Stromal cell of bone marrow (primary cell): ENCODE data around the gene ZCWPW1.
A peak's percentile ranks its signal among the peaks of the same experiment; 100 is the strongest.

ENCODE experiments used
- DNase-seq: peaks from one replicate; pipeline ENCODE4 v3.0.0-alpha.2; 2012; ENCODE audit warnings: low read depth

ZCWPW1 gene

DNA sequence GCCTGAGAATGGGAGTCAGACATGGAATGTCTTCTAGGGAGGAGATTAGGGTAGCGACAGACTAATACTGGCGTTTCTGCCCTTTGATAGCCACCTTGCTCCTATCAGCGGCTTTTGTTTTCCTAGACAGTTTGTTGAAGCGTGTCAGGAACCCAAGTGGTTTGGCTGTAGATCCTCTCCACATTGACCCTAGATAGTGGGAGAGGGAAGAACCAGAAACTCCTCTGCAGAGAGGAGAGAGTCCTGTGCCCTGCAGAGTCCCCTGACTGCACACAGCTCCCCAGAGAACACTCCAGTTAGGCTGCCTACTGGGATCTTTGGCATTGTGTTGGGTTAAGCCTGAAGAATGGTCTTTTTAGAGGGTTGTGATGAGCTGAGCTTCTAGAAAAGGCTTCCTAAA is 3.5 kb upstream of the ZCWPW1 start:
- no peak for DNase-seq

DNA sequence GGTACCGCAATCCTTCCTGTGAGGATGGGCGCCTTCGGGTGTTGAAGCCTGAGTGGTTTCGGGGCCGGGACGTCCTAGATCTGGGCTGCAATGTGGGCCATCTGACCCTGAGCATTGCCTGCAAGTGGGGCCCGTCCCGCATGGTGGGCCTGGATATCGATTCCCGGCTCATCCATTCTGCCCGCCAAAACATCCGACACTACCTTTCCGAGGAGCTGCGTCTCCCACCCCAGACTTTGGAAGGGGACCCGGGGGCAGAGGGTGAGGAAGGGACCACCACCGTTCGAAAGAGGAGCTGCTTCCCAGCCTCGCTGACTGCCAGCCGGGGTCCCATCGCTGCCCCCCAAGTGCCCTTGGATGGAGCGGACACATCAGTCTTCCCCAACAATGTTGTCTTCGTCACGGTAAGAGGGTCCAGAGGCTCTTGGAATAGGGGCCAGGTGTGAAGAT is 2.8 kb upstream of the ZCWPW1 start:
- no peak for DNase-seq

DNA sequence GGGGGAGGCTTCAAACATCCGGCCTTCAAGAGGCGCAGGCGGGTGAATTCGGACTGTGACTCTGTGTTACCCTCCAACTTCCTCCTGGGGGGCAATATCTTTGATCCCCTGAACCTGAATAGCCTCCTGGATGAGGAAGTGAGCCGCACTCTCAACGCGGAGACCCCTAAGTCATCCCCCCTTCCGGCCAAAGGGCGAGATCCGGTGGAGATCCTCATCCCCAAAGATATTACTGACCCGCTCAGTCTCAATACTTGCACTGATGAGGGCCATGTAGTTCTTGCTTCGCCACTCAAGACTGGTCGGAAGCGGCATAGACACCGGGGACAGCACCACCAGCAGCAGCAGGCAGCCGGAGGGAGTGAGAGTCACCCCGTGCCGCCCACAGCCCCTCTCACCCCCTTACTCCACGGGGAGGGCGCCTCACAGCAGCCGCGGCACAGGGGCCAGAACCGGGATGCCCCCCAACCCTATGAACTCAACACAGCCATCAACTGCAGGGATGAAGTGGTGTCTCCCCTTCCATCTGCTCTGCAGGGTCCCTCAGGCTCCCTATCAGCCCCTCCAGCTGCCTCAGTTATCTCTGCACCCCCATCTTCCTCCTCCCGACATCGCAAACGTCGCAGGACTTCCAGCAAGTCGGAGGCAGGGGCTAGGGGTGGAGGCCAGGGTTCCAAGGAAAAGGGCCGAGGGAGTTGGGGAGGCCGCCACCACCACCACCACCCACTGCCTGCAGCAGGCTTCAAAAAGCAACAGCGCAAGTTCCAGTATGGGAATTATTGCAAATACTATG is 2.2 kb upstream of the ZCWPW1 start:
- no peak for DNase-seq

GRCh38 chr7:100429637-100430492 is 1.4 kb upstream of the ZCWPW1 start, which contains the start of gene MEPCE:
MEPCE (plus strand) TSS chr7:100429831; CDS start chr7:100430019, 188 bp downstream.
- DNase-seq: peak; percentile 92

- peak; percentile 98 for DNase-seq
Observed at GRCh38 chr7:100428967-100429636, 599 bp upstream of the ZCWPW1 start.

DNA sequence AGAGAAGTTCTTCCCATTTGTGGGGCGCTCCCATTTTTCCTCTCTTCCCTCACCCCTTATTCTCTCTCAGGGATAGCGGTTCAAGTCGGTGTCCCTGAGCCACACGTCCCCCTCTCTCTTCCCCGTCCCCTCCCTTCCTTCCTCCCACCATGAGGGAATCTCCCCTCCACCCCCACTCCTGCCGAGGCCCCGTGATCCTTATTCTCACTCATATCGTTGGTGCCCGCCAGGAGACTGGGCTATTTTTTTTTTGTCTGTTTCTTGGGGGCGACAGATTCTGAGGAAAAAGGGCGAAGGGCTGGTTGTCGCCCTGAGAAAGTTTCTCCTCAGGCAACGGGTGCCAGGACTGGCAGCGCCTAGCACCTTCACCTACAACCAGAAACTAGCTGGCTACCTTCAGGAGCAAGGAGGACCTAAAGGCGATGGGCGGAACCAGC is 723 bp downstream of the ZCWPW1 start:
- DNase-seq: no peak

GRCh38 chr7:100426516-100426915 is 2.0 kb downstream of the ZCWPW1 start:
- no peak for DNase-seq

GRCh38 chr7:100425347-100425746 is 3.2 kb downstream of the ZCWPW1 start:
- DNase-seq: no peak

GRCh38 chr7:100423315-100423714 is 5.2 kb downstream of the ZCWPW1 start:
- no peak for DNase-seq

GRCh38 chr7:100419660-100420226 is 8.8 kb downstream of the ZCWPW1 start:
- no peak for DNase-seq

GRCh38 chr7:100418930-100419659 is 9.4 kb downstream of the ZCWPW1 start:
- no peak for DNase-seq

DNA sequence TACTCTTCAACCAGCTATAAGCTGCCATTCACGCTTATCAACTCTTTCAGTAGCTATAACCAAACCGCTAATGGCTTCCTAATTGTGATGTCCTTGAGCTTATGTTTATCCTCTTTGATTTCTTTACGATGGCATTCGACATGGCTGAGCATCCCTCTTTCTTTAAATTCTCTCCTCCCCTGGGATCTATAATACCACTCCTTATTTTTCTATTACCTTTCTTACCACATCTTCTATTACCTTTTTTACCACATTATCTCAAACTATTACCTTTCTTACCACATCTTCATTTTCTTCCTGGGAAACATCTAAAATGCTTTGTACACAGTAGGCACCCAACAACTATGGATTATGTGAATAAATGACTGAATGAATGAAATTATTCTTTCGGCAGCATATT is 13.1 kb downstream of the ZCWPW1 start:
- DNase-seq: no peak

- DNase-seq: no peak
Observed at GRCh38 chr7:100413889-100414288, 14.6 kb downstream of the ZCWPW1 start.

DNA sequence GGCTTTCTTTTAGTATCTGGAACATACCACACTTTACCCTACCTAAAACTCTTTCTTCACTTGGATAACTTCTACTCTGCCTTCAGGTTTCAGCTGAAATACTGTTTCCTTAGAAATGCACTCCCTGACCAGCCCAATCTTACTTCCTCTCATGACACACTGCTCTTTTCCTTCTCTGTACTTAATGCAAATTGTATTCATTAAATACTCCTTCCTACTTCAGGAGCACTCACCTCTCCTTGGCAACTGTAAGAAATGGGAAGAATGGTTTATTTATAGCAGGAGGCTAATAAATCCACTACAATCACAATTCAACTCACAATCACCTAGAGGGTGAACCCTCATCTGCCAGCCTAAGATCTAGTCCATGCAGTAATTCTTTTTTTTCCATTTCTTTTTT is 15.2 kb downstream of the ZCWPW1 start:
- no peak for DNase-seq

GRCh38 chr7:100411101-100411500 is 17.4 kb downstream of the ZCWPW1 start:
- DNase-seq: no peak

DNA sequence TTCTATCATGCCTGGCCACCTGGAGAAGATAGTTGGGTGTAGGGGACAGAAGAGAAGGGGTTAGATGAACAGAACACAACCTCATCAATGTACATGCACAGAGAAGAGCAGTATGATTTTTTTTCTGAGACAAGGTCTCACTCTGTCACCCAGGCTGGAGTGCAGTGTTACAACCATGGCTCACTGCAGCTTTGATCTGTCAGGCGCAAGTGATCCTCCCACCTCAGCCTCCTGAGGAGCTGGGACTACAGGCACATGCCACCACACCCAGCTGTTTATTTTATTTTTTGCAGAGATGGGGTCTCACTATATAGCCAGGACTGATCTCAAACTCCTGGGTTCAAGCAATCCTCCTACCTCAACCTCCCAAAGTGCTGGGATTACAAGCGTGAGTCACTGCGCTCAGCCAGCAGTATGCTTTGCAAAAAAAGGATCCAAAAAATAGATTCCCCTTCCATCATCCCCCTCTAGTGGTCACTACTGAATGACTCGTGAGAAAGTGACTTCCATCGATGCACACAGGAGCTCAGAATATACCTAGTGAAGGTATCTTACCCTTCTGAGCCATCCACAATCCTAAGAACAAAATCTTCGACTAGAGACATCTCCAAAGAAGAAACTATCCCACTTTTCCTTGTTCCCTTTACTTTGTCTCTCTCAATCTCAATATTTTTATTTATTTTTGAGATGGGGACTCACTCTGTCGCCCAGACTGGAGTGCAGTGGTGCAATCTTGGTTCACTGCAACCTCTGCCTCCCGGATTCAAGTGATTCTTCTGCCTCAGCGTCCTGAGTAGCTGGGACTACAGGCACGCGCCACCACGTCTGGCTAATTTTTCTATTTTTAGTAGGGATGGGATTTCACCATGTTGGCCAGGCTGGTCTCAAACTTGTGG is 21.0 kb downstream of the ZCWPW1 start:
- DNase-seq: peak; percentile 63

- no peak for DNase-seq
Observed at GRCh38 chr7:100406767-100407166, 21.7 kb downstream of the ZCWPW1 start.

- no peak for DNase-seq
Observed at GRCh38 chr7:100402241-100402640, 26.3 kb downstream of the ZCWPW1 start.

DNA sequence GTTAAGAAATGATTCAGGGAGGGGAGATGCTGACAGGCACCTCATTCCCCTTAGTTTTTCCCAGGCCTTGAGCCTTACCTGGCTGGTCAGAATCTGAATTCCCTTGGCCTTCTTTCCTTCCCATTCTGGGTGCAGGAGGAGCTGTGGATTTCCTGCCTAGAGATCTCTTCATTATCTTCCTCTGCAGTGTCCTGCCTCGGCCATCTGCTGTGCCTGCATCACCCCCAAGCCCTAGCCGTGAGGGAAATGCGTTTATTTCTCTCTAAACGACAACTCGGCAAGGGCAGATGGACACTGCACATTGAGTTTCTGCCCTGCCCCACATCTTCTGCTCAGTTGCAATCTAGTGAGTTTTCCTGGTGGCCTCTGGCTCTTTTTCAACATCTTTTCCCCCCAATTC is 26.7 kb downstream of the ZCWPW1 start:
- no peak for DNase-seq

DNA sequence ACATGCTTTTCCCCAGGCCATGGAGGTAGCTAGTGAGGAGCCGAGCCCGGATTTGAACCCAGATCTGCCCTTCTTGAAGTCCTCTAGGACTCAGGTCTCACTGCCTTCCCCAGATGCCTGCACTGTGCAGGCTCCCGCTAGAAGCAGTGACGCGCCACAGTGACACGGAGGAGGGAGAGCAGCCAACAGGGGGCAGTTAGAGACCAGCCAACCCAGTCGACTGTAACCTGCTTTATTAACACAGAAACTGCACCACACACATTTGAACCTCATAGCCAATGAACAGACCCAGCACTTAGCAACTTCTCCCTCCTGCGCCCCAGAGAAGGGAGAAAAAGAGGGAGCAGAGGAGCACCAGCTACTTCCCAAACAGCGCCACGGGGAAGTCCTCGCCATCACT is 27.8 kb downstream of the ZCWPW1 start:
- no peak for DNase-seq
